Activated T-helper 17 cell treated with anti-CD3 and anti-CD28 coated beads, Interleukin-2, amount 50 U/mL, for 72 hours (primary cell): ENCODE data around the gene CENPP. TPM values are rescaled to one million over a fixed set of nuclear protein-coding genes. Genes with fewer than 3 reads are reported as not detected.
"Not testable (repeated sequence)": the region's sequence is repeated elsewhere in the genome, so short reads cannot be mapped to it uniquely, and the experiment has no call there.

Source experiments
- ATAC-seq: fragments of 150-1000 bp; cut with Tn5 transposase; replicated peaks from 2 replicates; pipeline ENCODE4 v1.10.0; 2021; ENCODE audit warnings: mild to moderate bottlenecking, moderate library complexity
- H3K27ac Mint-ChIP-seq: one replicate; pipeline ENCODE4 v1.8.0; 2022; ENCODE audit warnings: mixed read lengths
- H3K27me3 Mint-ChIP-seq: one replicate; pipeline ENCODE4 v1.8.0; 2022; ENCODE audit warnings: mixed read lengths
- H3K36me3 Mint-ChIP-seq: one replicate; pipeline ENCODE4 v1.8.0; 2022; ENCODE audit warnings: low read depth, mild to moderate bottlenecking, mixed read lengths
- H3K4me1 Mint-ChIP-seq: one replicate; pipeline ENCODE4 v1.8.0; 2022; ENCODE audit warnings: mixed read lengths
- H3K4me3 Mint-ChIP-seq: one replicate; pipeline ENCODE4 v1.8.0; 2022; ENCODE audit warnings: mild to moderate bottlenecking, mixed read lengths
- H3K9me3 Mint-ChIP-seq: one replicate; pipeline ENCODE4 v1.8.0; 2022; ENCODE audit warnings: mixed read lengths
- total RNA-seq, 2 donors: library from RNA; stranded (reverse); gene quantifications; one replicate each; pipeline ENCODE4 v1.2.3, GENCODE V29; 2022

CENPP gene
- total RNA-seq, 2 donors from 2014 or later: 19.3 to 31.5 TPM

DNA sequence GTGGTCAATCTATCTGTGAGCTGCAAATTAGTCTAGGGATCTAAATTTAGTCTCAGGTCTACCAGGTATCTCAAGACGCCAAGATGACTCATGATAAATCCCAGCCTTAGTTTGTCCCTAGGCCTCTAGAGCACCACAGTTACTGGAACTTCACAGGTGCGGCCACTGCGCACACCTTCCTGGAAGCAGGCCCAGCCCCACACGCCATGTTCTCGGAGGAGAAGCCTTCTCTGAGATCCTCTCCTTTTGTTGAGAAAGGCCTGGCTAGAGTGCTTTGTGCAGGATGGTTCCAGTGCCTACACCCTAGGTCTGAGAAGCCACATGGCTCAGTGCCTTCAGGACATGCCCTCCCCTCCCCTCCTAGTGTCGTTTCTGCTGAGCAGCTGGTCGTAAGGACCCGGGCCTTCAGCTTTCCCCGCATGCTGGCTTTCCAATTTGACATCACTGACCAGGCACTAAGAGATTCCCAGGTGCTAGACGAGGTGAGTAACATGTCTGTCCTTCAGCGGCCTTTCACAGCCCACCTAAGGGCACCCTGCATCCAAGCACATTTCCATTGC lies 292.3 kb downstream of the CENPP start:
- no peak overlapping the region for H3K4me3 Mint-ChIP-seq
- no peaks in the 10 kb centered on the region for H3K27me3 Mint-ChIP-seq
- ATAC-seq: no peak
- no peaks in the 10 kb centered on the region for H3K4me1 Mint-ChIP-seq
- H3K36me3 Mint-ChIP-seq: peaks cover 83% of the 10 kb centered on the region
- no peaks in the 10 kb centered on the region for H3K9me3 Mint-ChIP-seq
- no peak overlapping the region for H3K27ac Mint-ChIP-seq

DNA sequence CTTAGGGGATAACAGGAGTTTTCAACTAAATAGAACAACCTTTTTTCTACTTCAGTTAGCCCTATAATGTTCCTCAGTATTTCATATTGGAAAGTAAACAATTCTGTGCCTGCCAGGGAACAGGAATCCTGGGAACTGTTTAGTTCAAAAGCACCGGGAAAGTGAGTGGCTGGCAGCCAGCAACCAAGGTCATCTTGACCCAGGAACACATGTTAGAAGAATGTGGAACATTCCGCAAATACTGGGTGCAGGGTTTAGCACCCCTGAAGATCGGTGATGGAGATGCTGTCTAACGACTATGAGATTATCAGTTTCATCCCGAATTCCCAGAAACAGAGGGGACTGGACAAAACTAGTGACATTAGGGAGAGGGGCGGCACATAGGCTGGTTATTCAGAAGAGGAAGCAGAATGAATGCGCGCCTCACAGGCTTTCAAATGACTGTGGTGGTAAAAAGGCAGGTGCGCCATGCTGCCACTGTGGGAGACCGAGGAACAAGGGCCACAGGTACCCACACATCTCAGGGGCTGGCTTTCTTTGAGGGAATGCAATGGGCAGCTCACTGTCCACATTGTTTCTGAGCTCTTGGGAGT lies 293.0 kb downstream of the CENPP start:
- ATAC-seq: no peak
- Mint-ChIP-seq H3K4me1 (no peaks in the 10 kb centered on the region), H3K27ac (no peak overlapping the region), H3K9me3 (no peaks in the 10 kb centered on the region), H3K27me3 (no peaks in the 10 kb centered on the region), H3K36me3 (peaks cover 85% of the 10 kb centered on the region), H3K4me3 (no peak overlapping the region)

DNA sequence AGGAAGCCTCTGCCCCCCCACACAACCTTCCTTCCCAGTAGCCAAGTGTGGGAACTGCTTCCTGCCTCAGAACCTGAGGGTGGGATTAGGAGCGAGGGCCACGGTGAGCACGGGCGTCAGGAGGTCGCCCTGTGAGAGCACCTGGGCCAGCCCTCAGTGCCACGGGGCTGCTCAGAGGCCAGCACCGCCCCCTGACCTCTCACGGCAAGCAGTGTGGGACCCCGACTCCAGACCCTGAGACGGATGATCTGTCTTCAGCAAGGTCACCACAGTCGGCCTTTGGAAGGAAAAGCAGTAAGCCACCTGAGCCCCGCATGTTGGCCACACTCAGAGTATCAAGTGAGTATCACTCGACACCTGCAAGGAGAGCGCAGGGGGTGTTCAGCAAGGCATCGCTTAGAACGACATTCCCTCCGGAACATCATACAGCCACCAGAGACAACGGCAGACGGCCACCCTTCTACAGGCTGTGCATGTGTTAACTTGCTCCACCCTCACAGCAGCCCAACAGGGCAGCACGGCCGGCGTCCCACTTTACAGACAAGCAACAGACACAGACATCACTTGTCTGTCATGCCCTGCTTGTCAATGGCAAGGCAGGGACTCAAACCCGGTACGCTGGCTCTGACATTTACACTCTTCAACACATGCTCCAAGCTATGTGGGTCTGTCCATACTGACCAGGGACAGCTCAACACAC lies 294.0 kb downstream of the CENPP start:
- no peak for ATAC-seq
- Mint-ChIP-seq H3K27ac (peak overlapping the region; percentile 12), H3K36me3 (peaks cover 85% of the 10 kb centered on the region), H3K27me3 (no peaks in the 10 kb centered on the region), H3K4me3 (no peak overlapping the region), H3K4me1 (no peaks in the 10 kb centered on the region), H3K9me3 (no peaks in the 10 kb centered on the region)

DNA sequence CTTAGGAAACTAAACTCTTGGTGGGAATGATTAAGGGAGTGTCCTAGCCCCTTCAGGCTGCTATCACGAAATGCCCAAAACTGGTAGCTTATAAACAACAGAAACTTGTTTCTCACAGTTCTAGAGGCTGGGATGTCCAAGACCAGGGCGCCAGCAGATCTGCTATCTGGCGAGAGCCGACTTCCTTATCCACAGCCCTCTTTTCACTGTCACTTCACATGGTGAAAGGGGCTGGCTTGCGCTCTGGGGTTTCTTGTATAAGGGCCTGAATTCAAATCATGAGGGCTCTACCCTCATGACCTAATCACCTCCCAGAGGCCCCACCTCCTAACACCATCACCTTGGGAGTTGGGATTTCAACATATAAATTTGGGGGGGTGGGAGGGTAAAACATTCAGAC lies 295.1 kb downstream of the CENPP start:
- no peaks in the 10 kb centered on the region for H3K4me1 Mint-ChIP-seq
- no peaks in the 10 kb centered on the region for H3K27me3 Mint-ChIP-seq
- H3K9me3 Mint-ChIP-seq: no peaks in the 10 kb centered on the region
- no peak overlapping the region for H3K4me3 Mint-ChIP-seq
- ATAC-seq: no peak
- peaks cover 85% of the 10 kb centered on the region for H3K36me3 Mint-ChIP-seq
- H3K27ac Mint-ChIP-seq: no peak overlapping the region

DNA sequence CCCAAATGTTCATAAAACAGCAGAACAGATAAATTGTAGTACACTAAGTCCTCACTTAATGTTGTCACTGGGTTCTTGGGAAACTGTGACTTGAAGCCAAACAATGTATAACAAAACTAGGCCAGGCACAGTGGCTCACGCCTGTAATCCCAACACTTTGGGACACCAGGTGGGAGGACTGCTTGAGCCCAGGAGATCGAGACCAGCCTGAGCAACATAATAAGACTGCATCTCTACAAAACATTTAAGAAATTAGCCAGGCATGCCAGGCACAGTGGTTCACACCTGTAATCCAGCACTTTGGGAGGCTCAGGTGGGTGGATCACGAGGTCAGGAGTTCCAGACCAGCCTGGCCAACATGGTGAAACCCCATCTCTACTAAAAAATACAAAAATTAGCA lies 298.2 kb downstream of the CENPP start:
- not testable (repeated sequence) for H3K9me3 Mint-ChIP-seq, H3K4me3 Mint-ChIP-seq, ATAC-seq, H3K27me3 Mint-ChIP-seq, H3K4me1 Mint-ChIP-seq, H3K27ac Mint-ChIP-seq
- H3K36me3 Mint-ChIP-seq: peaks cover 92% of the 10 kb centered on the region

DNA sequence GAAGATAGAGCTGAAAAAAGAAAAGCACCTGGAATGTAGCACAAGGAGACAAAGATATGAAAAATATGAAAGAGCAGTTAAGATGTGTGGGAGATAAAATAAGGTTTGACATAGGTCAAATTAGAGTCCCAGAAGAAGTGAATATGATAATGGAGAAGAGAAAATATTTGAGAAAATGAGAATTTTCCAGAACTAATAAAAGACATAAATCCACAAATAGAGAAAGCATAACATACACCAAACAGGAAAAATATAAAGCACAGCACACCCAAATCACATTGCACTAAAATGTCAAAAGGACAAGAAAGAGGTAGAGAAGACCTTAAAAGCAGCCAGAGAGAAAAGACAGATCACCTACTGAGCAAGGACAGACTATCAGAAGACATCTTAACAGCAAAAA lies 300.7 kb downstream of the CENPP start:
- H3K27me3 Mint-ChIP-seq: no peaks in the 10 kb centered on the region
- ATAC-seq: no peak

DNA sequence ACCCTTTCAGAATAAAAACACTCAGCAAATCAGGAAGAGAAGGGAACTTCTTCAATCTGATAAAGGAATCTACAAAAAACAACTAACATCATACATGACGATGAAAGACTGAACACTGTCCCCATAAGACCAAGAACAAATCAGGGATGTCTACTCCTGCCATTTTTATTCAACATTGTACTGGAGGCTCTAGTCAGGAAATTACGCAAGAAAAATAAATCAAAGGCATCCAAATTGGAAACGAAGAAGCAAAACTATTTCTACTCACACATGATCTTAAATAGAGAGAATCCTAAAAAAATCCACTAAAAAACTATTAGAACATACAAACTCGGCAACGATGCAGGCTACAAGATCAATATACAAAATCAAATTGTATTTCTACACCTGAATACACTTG lies 301.9 kb downstream of the CENPP start:
- Mint-ChIP-seq H3K27ac (no peak overlapping the region), H3K4me1 (no peaks in the 10 kb centered on the region), H3K36me3 (peaks cover 99% of the 10 kb centered on the region), H3K27me3 (no peaks in the 10 kb centered on the region), H3K9me3 (no peaks in the 10 kb centered on the region), H3K4me3 (no peak overlapping the region)
- ATAC-seq: no peak

More for the DNA sequence above, 300.7 kb downstream of the CENPP start:
- Mint-ChIP-seq H3K27ac (no peak overlapping the region), H3K4me1 (no peaks in the 10 kb centered on the region), H3K9me3 (no peaks in the 10 kb centered on the region), H3K4me3 (no peak overlapping the region), H3K36me3 (peaks cover 99% of the 10 kb centered on the region)

DNA sequence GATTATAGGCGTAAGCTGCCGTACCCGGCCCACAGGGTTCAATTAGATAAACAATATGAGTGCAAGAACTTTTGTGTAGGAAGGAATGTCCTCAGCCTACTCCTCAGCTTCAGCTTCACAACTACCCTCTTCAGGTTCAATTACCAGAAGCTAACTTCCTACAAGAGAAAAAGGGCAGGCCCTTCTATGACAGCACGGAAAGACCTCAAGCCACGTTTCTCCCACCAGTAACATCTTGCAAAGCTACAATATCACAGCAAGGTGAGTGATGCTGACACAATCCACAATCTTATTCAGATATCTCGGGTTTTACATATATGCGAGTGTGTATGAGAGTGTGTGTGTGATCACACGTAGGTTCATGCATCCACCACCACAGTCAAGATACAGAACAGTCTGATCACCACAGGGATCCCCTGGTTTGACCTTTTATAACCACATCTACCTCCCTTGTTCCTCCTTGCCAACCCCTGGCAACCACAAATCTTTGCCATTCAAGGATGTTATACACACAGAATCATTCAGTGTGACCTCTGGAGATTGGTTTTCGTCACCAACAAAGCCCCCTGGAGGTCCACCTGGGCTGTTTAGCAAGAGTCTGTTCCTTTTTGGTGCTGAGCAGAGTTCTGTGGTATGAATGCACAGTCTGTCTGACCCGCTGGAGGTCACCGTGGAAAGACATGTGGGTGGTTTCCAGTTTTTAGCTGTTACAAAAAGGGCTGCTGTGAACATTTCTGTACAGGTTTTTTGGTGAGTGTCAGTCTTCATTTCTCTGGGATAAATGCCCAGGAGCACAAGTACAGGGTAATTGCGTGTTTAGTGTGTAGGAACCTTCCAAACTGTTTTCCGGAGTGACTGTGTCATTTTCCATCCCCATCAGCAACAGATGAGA lies 305.9 kb downstream of the CENPP start:
- Mint-ChIP-seq H3K4me3 (peak overlapping the region; percentile 24), H3K36me3 (peaks cover 99% of the 10 kb centered on the region), H3K9me3 (no peaks in the 10 kb centered on the region), H3K27me3 (no peaks in the 10 kb centered on the region), H3K27ac (peak overlapping the region; percentile 76), H3K4me1 (no peaks in the 10 kb centered on the region)
- ATAC-seq: peak; percentile 90

DNA sequence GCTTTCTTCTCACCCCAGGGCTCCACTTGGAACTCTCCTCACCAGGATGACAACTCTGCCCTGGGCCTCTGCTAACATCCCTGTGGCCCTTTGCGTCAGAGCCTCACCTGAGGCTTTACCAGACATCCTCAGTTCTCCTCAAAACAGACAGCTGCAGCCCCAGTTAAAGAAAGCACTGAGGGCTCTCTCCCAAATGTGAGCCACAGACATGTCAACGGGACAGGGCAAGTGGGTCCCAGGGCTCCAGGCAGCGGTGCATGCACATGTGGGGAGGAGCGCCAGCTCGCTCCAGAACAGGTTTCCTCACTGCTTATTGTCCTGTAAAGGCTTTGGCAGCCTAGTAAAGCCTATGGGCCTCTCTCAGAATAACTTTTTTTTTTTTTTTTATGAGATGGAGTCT lies 306.9 kb downstream of the CENPP start:
- Mint-ChIP-seq H3K36me3 (peaks cover 99% of the 10 kb centered on the region), H3K4me3 (no peak overlapping the region), H3K27me3 (no peaks in the 10 kb centered on the region), H3K9me3 (no peaks in the 10 kb centered on the region), H3K4me1 (no peaks in the 10 kb centered on the region), H3K27ac (no peak overlapping the region)
- no peak for ATAC-seq

DNA sequence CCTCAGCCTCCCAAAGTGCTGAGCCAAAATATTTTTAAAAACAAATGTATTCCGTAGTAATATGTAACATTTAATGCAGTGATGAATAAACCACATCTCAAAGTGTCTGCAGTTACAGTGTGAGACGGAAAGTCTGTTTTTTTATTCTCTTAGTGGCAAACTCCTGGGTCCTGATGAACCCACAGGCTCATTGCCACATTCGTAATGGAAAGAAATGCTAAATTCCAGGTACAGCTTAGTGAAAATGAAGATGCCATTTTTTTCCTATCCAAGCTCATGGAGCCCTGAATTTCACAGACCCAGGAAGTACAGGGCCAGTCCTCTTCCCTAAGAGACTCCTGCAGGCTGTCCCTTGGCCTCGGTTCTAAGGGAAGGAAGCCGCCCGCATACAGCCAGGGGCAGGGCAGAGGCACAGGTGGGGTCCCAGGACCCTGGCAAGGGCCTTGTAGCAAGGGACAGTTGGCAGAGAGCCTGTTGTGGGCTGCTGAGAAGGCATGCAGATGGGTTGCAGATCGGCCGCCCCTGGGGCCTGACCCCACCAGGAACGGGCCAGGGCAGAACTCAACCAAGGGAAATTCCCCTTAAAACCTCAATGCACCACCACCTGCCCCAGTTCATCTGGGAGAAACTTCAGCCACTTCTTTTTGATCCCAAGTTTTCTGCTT lies 308.0 kb downstream of the CENPP start:
- H3K36me3 Mint-ChIP-seq: peaks cover 98% of the 10 kb centered on the region

DNA sequence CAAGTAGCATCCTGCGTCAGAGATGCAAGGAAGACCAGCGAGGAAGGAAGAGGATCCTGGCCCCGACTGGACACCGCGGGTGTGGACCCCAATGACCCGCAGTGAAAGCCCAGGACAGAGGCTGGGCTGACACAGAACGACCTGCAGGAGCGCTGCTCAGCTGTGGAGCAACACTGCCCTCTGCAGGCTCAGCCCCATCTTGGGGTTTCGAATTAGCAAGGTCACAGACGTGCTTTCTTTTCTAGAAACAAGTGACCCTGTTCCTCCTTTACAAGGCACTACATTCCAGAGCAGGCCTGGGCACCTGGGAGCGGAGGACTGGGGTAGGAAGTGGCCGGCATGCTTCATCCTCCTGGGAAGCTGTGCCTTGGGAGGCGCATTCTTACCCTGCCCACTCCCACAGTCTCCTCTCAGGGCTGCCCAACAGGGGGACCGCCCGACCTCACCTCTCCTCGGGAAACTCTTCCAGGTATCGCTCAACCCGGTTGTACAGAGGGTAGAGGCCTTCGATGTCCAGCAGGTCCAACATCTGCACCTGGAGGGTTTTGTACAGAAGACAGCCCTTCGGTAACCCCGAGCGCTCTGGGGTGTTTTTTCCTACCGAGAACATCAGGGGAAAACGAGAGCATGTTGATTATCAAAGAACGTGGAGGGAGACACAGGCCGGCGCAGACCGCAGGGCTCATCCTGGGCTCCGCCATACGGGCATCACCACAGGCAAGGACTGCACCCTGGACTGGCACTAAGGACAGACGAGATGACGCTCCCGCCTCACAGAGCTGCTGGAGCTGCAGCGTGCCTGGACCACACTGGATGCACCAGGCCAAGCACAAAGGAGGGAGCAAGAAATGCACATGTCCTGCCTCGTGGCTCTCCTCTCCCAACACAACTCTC lies 309.2 kb downstream of the CENPP start:
- H3K9me3 Mint-ChIP-seq: no peaks in the 10 kb centered on the region
- ATAC-seq: peak; percentile 48
- H3K27me3 Mint-ChIP-seq: no peaks in the 10 kb centered on the region
- no peak overlapping the region for H3K27ac Mint-ChIP-seq
- H3K36me3 Mint-ChIP-seq: peaks cover 98% of the 10 kb centered on the region
- no peaks in the 10 kb centered on the region for H3K4me1 Mint-ChIP-seq
- no peak overlapping the region for H3K4me3 Mint-ChIP-seq

More for the DNA sequence above, 308.0 kb downstream of the CENPP start:
- H3K4me3 Mint-ChIP-seq: no peak overlapping the region
- no peaks in the 10 kb centered on the region for H3K4me1 Mint-ChIP-seq
- H3K9me3 Mint-ChIP-seq: no peaks in the 10 kb centered on the region
- no peaks in the 10 kb centered on the region for H3K27me3 Mint-ChIP-seq
- no peak for ATAC-seq
- no peak overlapping the region for H3K27ac Mint-ChIP-seq

DNA sequence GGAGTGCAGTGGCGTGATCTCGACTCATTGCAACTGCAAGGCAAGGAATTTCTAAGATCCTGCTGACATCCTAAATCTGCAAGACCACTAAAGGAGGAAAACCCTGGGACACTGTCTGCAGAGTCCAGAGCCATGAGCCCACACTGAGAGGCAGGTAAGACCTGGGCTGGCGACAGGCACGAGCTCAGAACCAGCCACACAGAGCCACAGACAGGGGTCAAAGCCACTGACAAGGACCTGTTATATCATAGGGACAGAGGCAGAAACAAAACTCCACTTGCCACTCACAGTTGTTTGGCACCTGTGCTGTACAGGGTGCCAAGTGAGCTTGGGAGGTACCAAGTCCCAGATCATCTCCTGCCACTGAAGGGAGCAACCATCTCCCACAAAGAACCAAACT lies 310.0 kb downstream of the CENPP start:
- Mint-ChIP-seq H3K27ac (no peak overlapping the region), H3K9me3 (no peaks in the 10 kb centered on the region), H3K4me1 (no peaks in the 10 kb centered on the region), H3K27me3 (no peaks in the 10 kb centered on the region), H3K36me3 (peaks cover 98% of the 10 kb centered on the region), H3K4me3 (no peak overlapping the region)
- ATAC-seq: no peak

DNA sequence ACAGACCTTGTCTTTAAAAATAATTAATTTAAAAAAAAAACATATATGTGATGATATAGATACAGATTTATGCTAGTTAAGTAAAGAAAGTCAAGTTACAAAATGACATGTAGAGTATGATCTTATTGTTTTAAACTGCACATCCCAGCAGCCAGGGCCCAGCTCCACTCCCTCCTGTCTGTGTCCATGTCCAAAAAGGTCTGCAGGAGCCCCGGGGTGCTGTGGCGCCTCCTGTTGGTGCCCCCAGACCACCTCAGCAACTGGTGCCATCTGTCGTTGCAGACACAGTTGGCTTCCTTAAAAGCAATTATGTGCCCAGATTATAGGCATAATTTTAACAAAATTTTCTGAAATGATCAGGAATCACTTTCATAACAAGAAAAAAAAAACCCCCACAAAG lies 310.9 kb downstream of the CENPP start:
- no peaks in the 10 kb centered on the region for H3K4me1 Mint-ChIP-seq
- H3K36me3 Mint-ChIP-seq: peaks cover 96% of the 10 kb centered on the region
- H3K27me3 Mint-ChIP-seq: no peaks in the 10 kb centered on the region
- H3K9me3 Mint-ChIP-seq: no peaks in the 10 kb centered on the region
- no peak for ATAC-seq
- H3K4me3 Mint-ChIP-seq: no peak overlapping the region
- no peak overlapping the region for H3K27ac Mint-ChIP-seq
